Activated B cell treated with CpG ODN at 0.5 μM for 24 hours (primary cell): ENCODE results near the gene NPFF. TPM values are rescaled to one million over a fixed set of nuclear protein-coding genes. Genes with fewer than 3 reads are reported as not detected.
A peak's percentile ranks its signal among the peaks of the same experiment; 100 is the strongest.
"Not testable (repeated sequence)": the region's sequence is repeated elsewhere in the genome, so short reads cannot be mapped to it uniquely, and the experiment has no call there.

Source experiments
- ATAC-seq: fragments of 200-7000 bp; cut with Tn5 transposase; one replicate; pipeline ENCODE4 v1.10.0; 2021; ENCODE audit warnings: low read depth, mild to moderate bottlenecking, moderate library complexity
- CTCF ChIA-PET: fragments of 350-600 bp; sonication (Branson Sonifier 250); formaldehyde crosslinking; loops from one replicate; lab custom pipeline; 2021; ENCODE audit warnings: antibody characterized with exemption; lab: Charles Lee
- POLR2A ChIA-PET: fragments of 350-600 bp; sonication (Branson Sonifier 250); formaldehyde crosslinking; loops from one replicate; lab custom pipeline; 2021; ENCODE audit warnings: antibody characterized with exemption; lab: Charles Lee
- DNase-seq: peaks from one replicate; pipeline ENCODE4 v3.0.0; 2022
- H3K27ac Mint-ChIP-seq: one replicate; pipeline ENCODE4 v1.8.0; 2020; ENCODE audit warnings: mixed read lengths
- H3K27me3 Mint-ChIP-seq: one replicate; pipeline ENCODE4 v1.8.0; 2021; ENCODE audit warnings: mixed read lengths
- H3K36me3 Mint-ChIP-seq: one replicate; pipeline ENCODE4 v1.8.0; 2021; ENCODE audit warnings: low read depth, mixed read lengths
- H3K4me1 Mint-ChIP-seq: one replicate; pipeline ENCODE4 v1.8.0; 2021; ENCODE audit warnings: mixed read lengths
- H3K4me3 Mint-ChIP-seq: one replicate; pipeline ENCODE4 v1.8.0; 2020; ENCODE audit warnings: mild to moderate bottlenecking, mixed read lengths
- H3K9me3 Mint-ChIP-seq: one replicate; pipeline ENCODE4 v1.8.0; 2020; ENCODE audit warnings: mixed read lengths
- intact Hi-C: fragments of 100-400 bp; cut with micrococcal nuclease; formaldehyde crosslinking; loops from one replicate; pipeline ENCODE4 v1.15.1; 2024
- total RNA-seq: library from RNA; stranded (reverse); gene quantifications from 2 replicates; pipeline ENCODE4 v1.2.3, GENCODE V29; 2022
- TF ChIP-seq, protein P1 (sequence below): fragments of 200-600 bp; IDR thresholded peaks from one replicate; pipeline ENCODE4 v1.8.0; 2022; ENCODE audit warnings: antibody characterized with exemption, mild to moderate bottlenecking

Gene NPFF
- total RNA-seq, 1 donor from 2014 or later = not detected

DNA sequence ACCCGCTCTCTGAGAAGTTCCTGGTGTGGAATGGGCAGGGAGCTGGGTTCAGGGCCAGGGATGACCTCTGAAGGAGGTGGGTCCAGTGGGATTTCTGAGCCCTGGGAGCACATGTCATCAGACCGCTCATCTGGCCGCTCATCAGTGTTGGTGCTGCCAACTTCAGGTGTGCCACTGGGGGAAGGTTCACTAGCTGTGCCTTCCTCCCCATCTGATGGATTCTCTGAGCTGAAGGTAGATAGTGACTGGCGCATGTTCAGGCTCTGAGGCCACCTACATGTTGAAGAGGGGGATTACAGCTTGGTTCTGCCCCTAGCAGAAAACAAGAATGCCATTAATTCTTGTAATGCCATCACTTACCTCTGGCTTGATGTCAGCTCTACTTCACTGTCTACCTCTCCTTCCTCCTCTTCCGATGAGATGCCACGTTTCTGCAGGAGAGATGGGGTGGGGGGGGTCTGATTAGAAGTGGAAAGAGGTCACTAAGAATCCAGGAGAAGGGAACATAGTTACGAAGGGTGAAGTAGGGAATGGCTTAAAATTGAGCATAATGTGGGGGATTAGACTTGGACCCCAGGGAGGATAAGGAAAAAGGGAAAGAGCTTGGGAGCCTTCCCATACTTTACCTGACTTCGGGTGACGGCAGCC, 25.2 kb downstream of the NPFF start:
- POLR2A ChIA-PET = interaction anchor here (1.2 to 1.7 kb wide), 3 partner anchors 10 to 23 kb away, joined by 4 to 15 read pairs (median 11); partner anchors contain the start of gene TARBP2
- DNase-seq (no peak), ATAC-seq (peak; percentile 54)
- CTCF ChIA-PET = interaction anchor here (1.2 to 2.4 kb wide), 3 partner anchors 12 to 28 kb away, joined by 4 to 16 read pairs (median 4); no protein-coding TSS in a partner anchor
- H3K27ac Mint-ChIP-seq = no peak overlapping the region
- H3K4me1 Mint-ChIP-seq = peaks cover 3% of the 10 kb centered on the region
- peaks cover 73% of the 10 kb centered on the region for H3K36me3 Mint-ChIP-seq
- intact Hi-C loops = no loop called here
- no peaks in the 10 kb centered on the region for H3K9me3 Mint-ChIP-seq
- no peak overlapping the region for H3K4me3 Mint-ChIP-seq
- no peaks in the 10 kb centered on the region for H3K27me3 Mint-ChIP-seq
- TF ChIP-seq, protein P1, sequence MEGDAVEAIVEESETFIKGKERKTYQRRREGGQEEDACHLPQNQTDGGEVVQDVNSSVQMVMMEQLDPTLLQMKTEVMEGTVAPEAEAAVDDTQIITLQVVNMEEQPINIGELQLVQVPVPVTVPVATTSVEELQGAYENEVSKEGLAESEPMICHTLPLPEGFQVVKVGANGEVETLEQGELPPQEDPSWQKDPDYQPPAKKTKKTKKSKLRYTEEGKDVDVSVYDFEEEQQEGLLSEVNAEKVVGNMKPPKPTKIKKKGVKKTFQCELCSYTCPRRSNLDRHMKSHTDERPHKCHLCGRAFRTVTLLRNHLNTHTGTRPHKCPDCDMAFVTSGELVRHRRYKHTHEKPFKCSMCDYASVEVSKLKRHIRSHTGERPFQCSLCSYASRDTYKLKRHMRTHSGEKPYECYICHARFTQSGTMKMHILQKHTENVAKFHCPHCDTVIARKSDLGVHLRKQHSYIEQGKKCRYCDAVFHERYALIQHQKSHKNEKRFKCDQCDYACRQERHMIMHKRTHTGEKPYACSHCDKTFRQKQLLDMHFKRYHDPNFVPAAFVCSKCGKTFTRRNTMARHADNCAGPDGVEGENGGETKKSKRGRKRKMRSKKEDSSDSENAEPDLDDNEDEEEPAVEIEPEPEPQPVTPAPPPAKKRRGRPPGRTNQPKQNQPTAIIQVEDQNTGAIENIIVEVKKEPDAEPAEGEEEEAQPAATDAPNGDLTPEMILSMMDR = no peak

- DNase-seq, intact Hi-C loops, H3K27ac Mint-ChIP-seq, H3K27me3 Mint-ChIP-seq, H3K9me3 Mint-ChIP-seq, H3K4me3 Mint-ChIP-seq, ATAC-seq, H3K4me1 Mint-ChIP-seq: not testable (repeated sequence)
- ChIA-PET CTCF (interaction anchor here (1.2 to 2.4 kb wide), 3 partner anchors 12 to 28 kb away, joined by 4 to 16 read pairs (median 4); no protein-coding TSS in a partner anchor), POLR2A (interaction anchor here (0.9 to 1.7 kb wide), 4 partner anchors 10 to 26 kb away, joined by 4 to 15 read pairs (median 9); partner anchors contain the start of genes NPFF and TARBP2)
- H3K36me3 Mint-ChIP-seq = peaks cover 79% of the 10 kb centered on the region
These were observed 25.8 kb downstream of the NPFF start for GRCh38 chr12:53481458-53481857.

GRCh38 chr12:53480491-53481442, 26.5 kb downstream of the NPFF start:
- peaks cover 3% of the 10 kb centered on the region for H3K4me1 Mint-ChIP-seq
- no peak for ATAC-seq
- no peaks in the 10 kb centered on the region for H3K9me3 Mint-ChIP-seq
- no peak overlapping the region for H3K4me3 Mint-ChIP-seq
- ChIA-PET POLR2A (interaction anchor here (0.5 to 1.7 kb wide), 4 partner anchors 11 to 28 kb away, joined by 5 to 15 read pairs (median 9); partner anchors contain the start of genes NPFF and TARBP2), CTCF (interaction anchor here (1.2 to 2.4 kb wide), 2 partner anchors 13 to 28 kb away, joined by 4 to 16 read pairs; no protein-coding TSS in a partner anchor)
- DNase-seq = no peak
- TF ChIP-seq, protein P1 = no peak
- intact Hi-C loops = no loop called here
- H3K36me3 Mint-ChIP-seq = peaks cover 83% of the 10 kb centered on the region
- H3K27me3 Mint-ChIP-seq = no peaks in the 10 kb centered on the region
- no peak overlapping the region for H3K27ac Mint-ChIP-seq

DNA sequence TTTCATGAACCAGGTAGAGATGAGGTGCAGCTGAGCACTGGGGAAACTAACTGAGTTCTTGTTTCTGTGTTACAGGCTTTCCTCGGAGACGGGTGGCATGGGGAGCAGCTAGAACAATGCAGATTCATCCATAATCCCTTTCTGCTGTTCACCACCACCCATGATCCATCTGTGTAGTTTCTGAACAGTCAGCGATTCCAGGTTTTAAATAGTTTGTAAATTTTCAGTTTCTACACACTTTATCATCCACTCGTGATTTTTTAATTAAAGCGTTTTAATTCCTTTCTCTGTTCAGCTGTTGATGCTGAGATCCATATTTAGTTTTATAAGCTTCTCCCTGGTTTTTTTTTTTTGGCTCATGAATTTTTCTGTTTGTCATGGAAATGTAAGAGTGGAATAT, 28.0 kb downstream of the NPFF start:
- intact Hi-C loops = no loop called here
- H3K9me3 Mint-ChIP-seq = no peaks in the 10 kb centered on the region
- CTCF ChIA-PET = no interaction called here
- no peaks in the 10 kb centered on the region for H3K27me3 Mint-ChIP-seq
- no peak overlapping the region for H3K27ac Mint-ChIP-seq
- TF ChIP-seq, protein P1 = no peak
- H3K4me3 Mint-ChIP-seq = no peak overlapping the region
- ATAC-seq (no peak), DNase-seq (no peak)
- POLR2A ChIA-PET = interaction anchor here (0.6 to 1.8 kb wide), 5 partner anchors 10 to 62 kb away, joined by 3 to 8 read pairs (median 4); partner anchors contain the start of gene TARBP2
- H3K36me3 Mint-ChIP-seq = peaks cover 84% of the 10 kb centered on the region
- H3K4me1 Mint-ChIP-seq = peaks cover 3% of the 10 kb centered on the region

- ChIA-PET CTCF (no interaction called here), POLR2A (interaction anchor here (0.6 to 1.8 kb wide), 6 partner anchors 10 to 62 kb away, joined by 3 to 8 read pairs (median 4); partner anchors contain the start of gene TARBP2)
- TF ChIP-seq, protein P1 = no peak
- DNase-seq (no peak), ATAC-seq (no peak)
- no peaks in the 10 kb centered on the region for H3K27me3 Mint-ChIP-seq
- intact Hi-C loops = no loop called here
- peaks cover 3% of the 10 kb centered on the region for H3K4me1 Mint-ChIP-seq
- no peaks in the 10 kb centered on the region for H3K9me3 Mint-ChIP-seq
- no peak overlapping the region for H3K4me3 Mint-ChIP-seq
- H3K36me3 Mint-ChIP-seq = peaks cover 86% of the 10 kb centered on the region
- H3K27ac Mint-ChIP-seq = no peak overlapping the region
These were observed 28.4 kb downstream of the NPFF start for GRCh38 chr12:53478865-53479264.
